WI38 (cell line): ENCODE data around the gene AGO3.

ENCODE experiments used
- H3K4me3 ChIP-seq: 2 replicates; pipeline ENCODE4 v1.5.1; 2011; ENCODE audit warnings: low read depth, mild to moderate bottlenecking, control low read depth, low read length
- CTCF ChIP-seq: IDR thresholded peaks from 2 replicates; pipeline ENCODE4 v1.5.1; 2012; ENCODE audit warnings: low read depth, mild to moderate bottlenecking, control low read depth, low read length

AGO3 gene

GRCh38 chr1:36115200-36115669 lies 184.3 kb downstream of the AGO3 start:
- TF ChIP-seq CTCF, result no peak
- no peak overlapping the region for H3K4me3 ChIP-seq

DNA sequence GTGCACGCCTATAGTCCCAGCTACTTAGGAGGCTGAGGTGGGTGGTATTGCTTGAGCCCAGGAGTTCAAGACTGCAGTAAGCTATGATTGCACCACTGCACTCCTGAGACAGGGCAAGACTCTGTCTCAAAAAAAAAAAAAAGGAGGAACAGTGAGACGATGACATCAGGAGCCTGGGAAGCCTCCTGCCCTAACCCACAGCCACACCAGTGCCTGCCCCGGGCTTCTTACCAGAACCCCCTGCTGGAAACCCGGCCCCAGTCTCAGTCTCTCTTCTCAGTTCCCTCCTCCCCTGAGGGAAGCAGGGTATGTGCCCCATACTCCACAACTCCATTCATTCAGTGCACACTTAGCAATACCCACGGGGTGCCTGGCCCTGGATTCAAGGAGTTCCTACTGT lies 185.0 kb downstream of the AGO3 start:
- H3K4me3 ChIP-seq, result no peak overlapping the region
- no peak for TF ChIP-seq CTCF

GRCh38 chr1:36116901-36117300 lies 186.0 kb downstream of the AGO3 start:
- TF ChIP-seq CTCF, result no peak
- no peak overlapping the region for H3K4me3 ChIP-seq

DNA sequence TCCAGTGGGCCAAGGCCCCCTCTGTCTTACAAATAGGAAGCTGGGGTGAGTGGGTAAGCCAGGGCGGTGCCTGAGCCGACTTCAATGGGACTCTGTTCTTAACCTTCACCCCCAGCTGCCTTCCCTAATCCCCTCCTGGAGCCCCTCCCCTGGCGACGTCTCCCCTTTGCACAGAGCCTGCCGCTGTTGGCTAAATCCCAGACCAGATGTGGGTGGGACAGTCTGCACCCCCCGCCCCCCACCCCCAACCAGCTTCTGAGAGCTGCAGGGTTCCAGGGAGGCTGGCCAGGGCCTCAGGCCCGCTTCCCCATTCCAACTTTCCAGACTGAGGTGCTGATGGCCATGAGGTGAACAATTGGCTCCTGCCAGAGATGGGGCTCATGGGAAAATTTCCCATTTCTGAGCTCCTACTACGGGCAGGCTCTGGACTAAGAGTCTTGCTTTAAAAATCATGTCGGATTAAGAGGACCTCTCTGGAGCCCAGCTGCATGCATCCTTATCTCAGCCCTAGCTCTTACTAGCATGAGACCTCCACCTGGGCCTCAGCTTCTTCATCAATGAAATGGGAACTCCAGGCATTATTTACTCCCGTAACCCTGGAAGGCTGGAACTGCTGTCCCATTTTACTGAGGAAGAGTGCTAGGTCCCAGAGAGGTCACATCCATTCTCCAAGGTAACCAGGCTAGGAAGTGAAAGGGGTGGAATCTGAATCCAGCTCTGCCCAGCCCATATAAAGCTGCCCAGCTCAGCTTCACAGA lies 187.7 kb downstream of the AGO3 start:
- no peak overlapping the region for H3K4me3 ChIP-seq
- TF ChIP-seq CTCF, result no peak

- H3K4me3 ChIP-seq, result no peak overlapping the region
- no peak for TF ChIP-seq CTCF
Observed at GRCh38 chr1:36119456-36119855, 188.6 kb downstream of the AGO3 start.
